GM21786 (cell line): ENCODE measurements around the gene ZNF732.
"Not testable (repeated sequence)": the region's sequence is repeated elsewhere in the genome, so short reads cannot be mapped to it uniquely, and the experiment has no call there.

Source experiments
- ATAC-seq: cut with Tn5 transposase; IDR thresholded peaks from one replicate; pipeline ENCODE4 v1.9.1; 2021; ENCODE audit not compliant: unreplicated experiment

The ZNF732 gene

DNA sequence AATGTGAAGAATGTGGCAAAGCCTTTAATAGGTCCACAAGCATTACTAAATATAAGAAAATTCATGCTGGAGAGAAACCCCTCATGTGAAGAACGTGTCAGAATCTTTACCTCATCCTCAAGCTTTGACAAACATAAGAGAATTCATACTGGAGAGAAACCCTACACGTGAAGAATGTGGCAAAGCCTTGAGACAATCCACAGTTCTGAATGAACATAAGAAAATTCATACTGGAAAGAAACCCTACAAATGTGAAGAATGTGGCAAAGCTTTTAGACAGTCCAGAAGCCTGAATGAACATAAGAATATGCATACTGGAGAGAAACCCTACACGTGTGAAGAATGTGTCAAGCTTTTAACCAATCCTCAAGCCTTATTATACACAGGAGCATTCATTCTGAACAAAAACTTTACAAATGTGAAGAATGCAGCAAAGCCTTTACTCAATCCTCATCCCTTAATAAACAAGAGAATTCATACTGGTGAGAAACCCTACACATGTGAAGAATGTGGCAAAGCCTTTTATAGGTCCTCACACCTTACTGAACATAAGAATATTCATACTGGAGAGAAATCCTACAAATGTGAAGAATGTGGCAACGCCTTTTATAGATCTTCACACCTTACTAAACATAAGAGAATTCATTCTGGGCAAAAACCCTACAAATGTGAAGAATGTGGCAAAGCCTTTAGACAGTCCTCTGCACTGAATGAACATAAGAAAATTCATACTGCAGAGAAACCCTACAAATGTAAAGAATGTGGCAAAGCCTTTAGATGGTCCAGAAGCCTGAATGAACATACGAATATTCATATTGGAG, 51.1 kb downstream of the ZNF732 start:
- ATAC-seq = no peak

DNA sequence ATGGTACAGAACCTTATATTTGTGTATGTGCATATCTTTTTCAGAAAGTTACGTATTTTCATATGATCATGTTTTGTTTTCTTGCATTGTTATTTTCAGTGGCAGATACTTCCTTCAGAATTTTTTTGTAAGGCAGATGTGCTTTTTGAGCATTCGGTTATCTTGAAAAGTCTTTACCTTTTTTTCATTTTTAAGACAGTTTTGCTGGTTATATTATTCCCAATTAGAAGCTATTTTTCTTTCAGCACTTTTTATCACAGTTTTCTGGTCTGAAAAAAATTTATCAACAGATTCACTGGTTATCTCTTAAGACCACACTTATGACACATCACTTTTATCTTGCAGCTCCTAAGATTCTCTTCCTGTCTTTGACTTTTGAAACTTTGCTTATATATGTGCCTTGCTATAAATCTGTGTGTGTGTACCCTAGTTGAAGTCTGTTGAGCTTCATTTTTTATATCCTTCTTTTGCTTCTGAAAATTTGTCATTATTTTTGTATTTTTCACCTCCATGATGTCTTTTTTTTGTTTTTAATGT, 53.1 kb downstream of the ZNF732 start:
- no peak for ATAC-seq

DNA sequence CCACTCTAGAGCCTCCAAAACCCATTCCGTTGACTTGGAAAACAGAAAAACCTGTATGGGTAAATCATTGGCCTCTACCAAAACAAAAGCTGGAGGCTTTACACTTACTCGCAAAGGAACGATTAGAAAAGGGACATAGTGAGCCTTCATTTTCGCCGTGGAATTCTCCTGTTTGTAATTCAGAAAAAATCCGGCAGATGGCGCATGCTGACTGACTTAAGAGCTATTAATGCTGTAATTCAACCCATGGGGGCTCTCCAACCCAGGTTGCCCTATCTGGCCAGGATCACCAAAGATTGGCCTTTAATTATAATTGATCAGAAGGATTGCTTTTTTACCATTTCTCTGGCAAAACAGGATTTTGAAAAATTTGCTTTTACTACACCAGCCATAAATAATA, 60.8 kb downstream of the ZNF732 start:
- no peak for ATAC-seq

DNA sequence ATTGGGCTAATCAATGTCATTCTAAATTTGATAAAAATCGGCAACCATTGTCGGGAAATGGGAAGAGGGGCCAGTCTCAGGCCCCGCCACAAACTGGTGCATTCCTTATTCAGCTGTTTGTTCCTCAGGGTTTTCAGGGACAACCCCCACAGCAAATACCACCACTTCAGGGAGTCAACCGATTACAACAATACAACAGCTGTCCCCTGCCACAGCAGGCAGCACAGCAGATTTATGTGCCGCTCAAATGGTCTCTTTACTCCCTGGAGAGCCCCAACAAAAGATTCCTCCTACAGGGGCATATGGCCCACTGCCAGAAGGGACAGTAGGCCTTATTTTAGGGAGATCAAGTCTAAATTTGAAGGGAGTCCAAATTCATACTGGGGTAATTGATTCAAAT, 61.8 kb downstream of the ZNF732 start:
- no peak for ATAC-seq

DNA sequence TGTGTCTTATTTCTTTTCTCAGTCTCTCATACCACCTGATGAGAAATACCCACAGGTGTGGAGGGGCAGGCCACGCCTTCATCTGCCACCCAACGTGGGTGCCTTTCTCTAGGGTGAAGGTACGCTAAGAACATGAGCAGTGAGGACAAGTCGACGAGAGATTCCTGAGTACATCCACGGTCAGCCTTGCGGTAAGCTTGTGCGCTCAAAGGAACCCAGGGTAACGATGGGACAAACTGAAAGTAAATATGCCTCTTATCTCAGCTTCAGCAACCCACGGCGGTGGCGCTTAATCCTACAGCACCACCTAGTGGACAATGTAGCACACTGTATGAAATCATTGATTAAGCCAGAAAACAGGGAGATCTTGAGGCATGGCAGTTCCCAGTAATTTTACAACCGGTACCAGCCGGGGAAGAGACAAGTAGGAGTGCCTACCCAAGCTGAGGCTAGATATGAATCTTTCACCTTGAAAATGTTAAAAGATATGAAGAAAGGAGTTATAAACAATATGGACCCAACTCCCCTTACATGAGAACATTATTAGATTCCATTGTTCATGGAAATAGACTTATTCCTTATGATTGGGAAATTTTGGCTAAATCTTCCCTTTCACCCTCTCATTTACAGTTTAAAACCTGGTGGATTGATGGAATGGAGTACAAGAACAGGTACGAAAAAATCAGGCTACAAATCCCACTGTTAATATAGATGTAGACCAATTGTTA, 63.0 kb downstream of the ZNF732 start:
- ATAC-seq = peak; percentile 56

DNA sequence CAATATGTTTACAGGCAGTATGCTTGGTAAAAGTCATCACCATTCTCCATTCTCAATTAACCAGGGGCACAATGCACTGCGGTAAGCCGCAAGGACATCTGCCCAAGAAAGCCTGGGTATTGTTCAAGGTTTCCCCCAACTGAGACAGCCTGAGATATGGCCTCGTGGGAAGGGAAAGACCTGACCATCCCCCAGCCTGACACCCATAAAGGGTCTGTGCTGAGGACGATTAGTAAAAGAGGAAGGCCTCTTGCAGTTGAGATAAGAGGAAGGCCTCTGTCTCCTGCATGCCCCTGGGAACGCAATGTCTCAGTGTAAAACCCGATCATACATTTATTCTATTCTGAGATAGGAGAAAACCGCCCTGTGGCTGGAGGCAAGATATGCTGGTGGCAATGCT, 63.9 kb downstream of the ZNF732 start:
- ATAC-seq = not testable (repeated sequence)

DNA sequence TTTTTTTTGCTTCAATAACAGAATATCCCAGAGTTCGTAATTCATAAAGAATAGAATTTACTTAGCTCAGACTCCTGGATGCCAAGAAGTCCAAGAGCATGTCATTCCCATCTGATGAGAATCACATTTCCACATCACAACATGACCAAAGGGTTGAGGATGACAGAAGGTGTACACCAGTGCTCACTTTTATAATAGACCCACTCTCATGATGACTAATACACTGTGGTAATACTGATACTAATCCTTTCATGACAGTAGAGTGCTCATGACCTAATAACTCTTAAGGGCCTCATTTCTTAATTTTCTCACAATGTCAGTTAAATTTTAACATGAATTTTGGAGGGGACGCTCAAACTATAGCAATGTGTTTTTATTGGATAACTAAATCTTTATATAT, 69.2 kb downstream of the ZNF732 start:
- no peak for ATAC-seq

DNA sequence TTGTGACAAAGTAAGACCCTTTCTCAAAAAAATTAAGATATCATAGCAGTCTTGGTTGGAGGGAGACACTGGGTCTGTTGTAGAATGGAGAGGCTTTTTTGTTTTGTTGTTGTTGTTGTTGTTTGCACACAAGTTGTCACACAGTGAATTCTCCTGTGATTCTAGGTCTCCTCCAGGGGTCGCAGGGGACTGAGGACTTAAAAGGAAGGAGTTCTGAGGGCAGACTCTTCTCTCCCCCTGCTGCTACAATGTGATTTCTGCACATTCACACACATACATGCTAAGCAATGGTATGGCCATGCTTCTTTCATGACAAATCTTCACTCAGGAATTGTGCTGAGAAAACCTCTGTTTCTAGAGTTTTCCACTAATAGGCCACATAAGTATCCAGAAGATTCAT, 71.1 kb downstream of the ZNF732 start:
- ATAC-seq = no peak

DNA sequence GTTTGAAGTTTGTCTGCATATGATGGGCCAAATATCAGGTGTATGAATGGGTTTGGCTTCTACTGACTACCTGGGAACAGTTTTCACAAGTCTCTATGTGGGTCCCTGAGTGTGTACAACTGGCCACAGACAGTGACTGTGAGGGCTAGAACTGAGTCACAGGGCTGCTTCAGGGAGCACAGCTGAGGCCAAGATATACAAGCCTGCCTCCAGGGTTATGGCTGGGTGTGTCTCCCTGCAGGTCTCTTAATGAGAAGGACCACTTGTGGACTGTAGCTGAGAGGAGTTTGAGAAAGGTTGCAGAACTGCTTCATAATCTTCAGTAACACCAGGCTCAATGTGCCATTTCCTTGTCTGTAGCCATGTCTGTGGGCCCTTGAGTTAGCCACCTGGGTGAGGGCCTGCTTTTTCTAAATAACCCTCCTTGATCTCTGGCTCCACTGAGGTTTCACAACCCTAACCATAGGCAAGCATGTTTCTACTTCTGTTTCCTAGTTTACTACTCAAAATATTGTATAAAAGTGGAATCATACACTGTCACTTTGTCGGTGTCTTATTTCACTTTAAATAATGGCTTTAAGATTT, 81.3 kb downstream of the ZNF732 start:
- no peak for ATAC-seq
